PFSK-1 (cell line): ENCODE measurements around the gene MRPL18.

Experiments
- POLR2AphosphoS5 ChIP-seq: IDR thresholded peaks from 2 replicates; pipeline ENCODE4 v1.6.1; 2012; ENCODE audit warnings: low read depth, mild to moderate bottlenecking, control low read depth, low read length, moderate library complexity
- TAF1 ChIP-seq: IDR thresholded peaks from 2 replicates; pipeline ENCODE4 v1.6.1; 2012; ENCODE audit warnings: low read length, control low read depth, borderline replicate concordance; ENCODE audit not compliant: insufficient read depth

DNA sequence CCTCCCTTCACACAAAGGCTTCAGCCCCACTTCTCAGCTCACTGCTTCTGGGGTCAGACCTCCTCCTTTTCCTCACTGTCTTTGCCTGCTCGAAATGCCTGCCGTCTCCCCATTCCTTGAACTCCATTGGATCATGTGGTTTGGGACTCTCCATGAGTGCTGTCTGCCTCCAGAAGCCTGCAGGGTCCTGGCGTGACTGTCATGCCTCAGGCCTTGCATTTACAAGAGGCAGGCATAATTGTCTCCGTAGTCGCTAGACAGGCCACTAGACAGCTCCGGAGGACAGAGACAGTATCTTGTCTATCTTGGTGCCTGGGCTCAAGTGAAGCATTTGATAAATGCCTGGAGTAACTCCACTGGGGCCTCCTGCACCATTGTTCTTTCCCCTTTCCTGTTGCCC, 25.1 kb downstream of the MRPL18 start:
- TF ChIP-seq TAF1 (no peak), POLR2AphosphoS5 (no peak)
